Breast epithelium (tissue), 4 donors: ENCODE measurements around the gene GRIK4. TPM values are rescaled to one million over a fixed set of nuclear protein-coding genes. Genes with fewer than 3 reads are reported as not detected.
"Not testable (repeated sequence)": the region's sequence is repeated elsewhere in the genome, so short reads cannot be mapped to it uniquely, and the experiment has no call there.

Source experiments
- DNase-seq, 2 donors: peaks; one replicate each; pipeline ENCODE4 v3.0.0-alpha.2; 2019; ENCODE audit warnings: low spot score in 2 of 2
- H3K27ac ChIP-seq, 2 donors: fragments of 200-600 bp; sonication (generic) in 1 of 2; one replicate each; pipeline ENCODE4 v1.5.1; 2016 to 2019; ENCODE audit warnings: mild to moderate bottlenecking in 1 of 2
- H3K27me3 ChIP-seq, 2 donors: fragments of 200-600 bp; sonication (generic) in 1 of 2; one replicate each; pipeline versions ENCODE4 v1.5.1 to v1.6.0; 2017 to 2019; ENCODE audit warnings: control low read depth in 1 of 2, mild to moderate bottlenecking in 1 of 2
- H3K36me3 ChIP-seq: fragments of 200-600 bp; one replicate; pipeline ENCODE4 v1.5.1; 2019
- H3K4me1 ChIP-seq, 2 donors: fragments of 200-600 bp; sonication (generic); one replicate each; pipeline ENCODE4 v1.5.1; 2016 to 2019; ENCODE audit warnings: control low read depth in 1 of 2
- H3K4me3 ChIP-seq, 3 donors: fragments of 200-600 bp; sonication (generic); 1 replicate in 2 of 3; 2 replicates in 1 of 3; pipeline ENCODE4 v1.5.1; 2016 to 2019; ENCODE audit warnings: mild to moderate bottlenecking in 3 of 3, moderate library complexity in 2 of 3
- H3K9me3 ChIP-seq, 2 donors: fragments of 200-600 bp; sonication (generic) in 1 of 2; one replicate each; pipeline ENCODE4 v1.5.1; 2016 to 2019; ENCODE audit warnings: control low read depth in 1 of 2
- CTCF ChIP-seq, 3 donors: fragments of 450-650 bp; IDR thresholded peaks; one replicate each; pipeline ENCODE4 v1.5.1; 2016 to 2017; ENCODE audit warnings: antibody characterized with exemption in 3 of 3, mild to moderate bottlenecking in 3 of 3, moderate library complexity in 3 of 3
- POLR2A ChIP-seq: fragments of 450-650 bp; IDR thresholded peaks from one replicate; pipeline ENCODE4 v1.6.1; 2016; ENCODE audit warnings: antibody characterized with exemption, mild to moderate bottlenecking, moderate library complexity
- POLR2AphosphoS5 ChIP-seq, 3 donors: sonication (generic); formaldehyde crosslinking; IDR thresholded peaks; one replicate each; pipeline ENCODE4 v1.6.1; 2017; ENCODE audit warnings: antibody characterized with exemption in 3 of 3
- intact Hi-C: fragments of 100-400 bp; cut with DNase I; formaldehyde crosslinking; loops from one replicate; pipeline ENCODE4 v1.15.1; 2023; ENCODE audit warnings: low total_unique reads
- total RNA-seq, 3 donors: library from RNA; depleted of rRNA; stranded (reverse); fragments of >200 nt; gene quantifications; one replicate each; pipeline ENCODE4 v1.1.0, GENCODE V29; 2016

Gene GRIK4
- total RNA-seq, 3 donors from 2014 or later, result 0.29 to 0.66 TPM; not detected in 1

GRCh38 chr11:120751550-120751949 is 240.0 kb downstream of the GRIK4 start:
- DNase-seq, result no peak
- Histone ChIP-seq H3K9me3 (no peaks in the 10 kb centered on the region), H3K27ac (no peak overlapping the region), H3K4me1 (no peaks in the 10 kb centered on the region), H3K27me3 (no peaks in the 10 kb centered on the region), H3K4me3 (no peak overlapping the region), H3K36me3 (no peaks in the 10 kb centered on the region)
- TF ChIP-seq POLR2AphosphoS5 (IDR thresholded peaks at IDR 0.05), result no peak
- TF ChIP-seq POLR2A, result no peak
- no peak for TF ChIP-seq CTCF (IDR thresholded peaks at IDR 0.05)
- intact Hi-C loops, result no loop called here

GRCh38 chr11:120752668-120753067 is 241.1 kb downstream of the GRIK4 start:
- intact Hi-C loops, result no loop called here
- Histone ChIP-seq H3K27ac (no peak overlapping the region), H3K4me3 (no peak overlapping the region), H3K27me3 (no peaks in the 10 kb centered on the region), H3K4me1 (no peaks in the 10 kb centered on the region), H3K9me3 (no peaks in the 10 kb centered on the region), H3K36me3 (no peaks in the 10 kb centered on the region)
- TF ChIP-seq POLR2A, result no peak
- TF ChIP-seq POLR2AphosphoS5 (IDR thresholded peaks at IDR 0.05), result no peak
- TF ChIP-seq CTCF (IDR thresholded peaks at IDR 0.05), result no peak
- no peak for DNase-seq

- H3K9me3 ChIP-seq, result no peaks in the 10 kb centered on the region
- H3K4me3 ChIP-seq, result no peak overlapping the region
- no peak for TF ChIP-seq CTCF (IDR thresholded peaks at IDR 0.05)
- TF ChIP-seq POLR2A, result no peak
- no peak for TF ChIP-seq POLR2AphosphoS5 (IDR thresholded peaks at IDR 0.05)
- intact Hi-C loops, result no loop called here
- no peaks in the 10 kb centered on the region for H3K36me3 ChIP-seq
- no peak for DNase-seq
- no peaks in the 10 kb centered on the region for H3K4me1 ChIP-seq
- H3K27ac ChIP-seq, result no peak overlapping the region
- no peaks in the 10 kb centered on the region for H3K27me3 ChIP-seq
These were observed 245.4 kb downstream of the GRIK4 start for GRCh38 chr11:120756931-120757330.

- no peaks in the 10 kb centered on the region for H3K4me1 ChIP-seq
- TF ChIP-seq POLR2A, result no peak
- no peak for TF ChIP-seq POLR2AphosphoS5 (IDR thresholded peaks at IDR 0.05)
- TF ChIP-seq CTCF (IDR thresholded peaks at IDR 0.05), result no peak
- DNase-seq, result no peak
- H3K36me3 ChIP-seq, result no peaks in the 10 kb centered on the region
- no peak overlapping the region for H3K27ac ChIP-seq
- no peaks in the 10 kb centered on the region for H3K27me3 ChIP-seq
- intact Hi-C loops, result no loop called here
- H3K4me3 ChIP-seq, result no peak overlapping the region
- no peaks in the 10 kb centered on the region for H3K9me3 ChIP-seq
These were observed 247.5 kb downstream of the GRIK4 start for GRCh38 chr11:120759046-120759445.

- H3K4me3 ChIP-seq, DNase-seq, H3K4me1 ChIP-seq, H3K27me3 ChIP-seq, H3K36me3 ChIP-seq, H3K27ac ChIP-seq, H3K9me3 ChIP-seq, intact Hi-C loops: not testable (repeated sequence)
These were observed 254.2 kb downstream of the GRIK4 start for GRCh38 chr11:120765710-120766109.

- no peaks in the 10 kb centered on the region for H3K9me3 ChIP-seq
- H3K4me3 ChIP-seq, result no peak overlapping the region
- H3K36me3 ChIP-seq, result no peaks in the 10 kb centered on the region
- H3K27me3 ChIP-seq, result no peaks in the 10 kb centered on the region
- TF ChIP-seq CTCF (IDR thresholded peaks at IDR 0.05), result no peak
- no peak for TF ChIP-seq POLR2AphosphoS5 (IDR thresholded peaks at IDR 0.05)
- no peak for TF ChIP-seq POLR2A
- H3K27ac ChIP-seq, result no peak overlapping the region
- no peaks in the 10 kb centered on the region for H3K4me1 ChIP-seq
- intact Hi-C loops, result no loop called here
- DNase-seq, result no peak
These were observed 254.8 kb downstream of the GRIK4 start for GRCh38 chr11:120766318-120766717.
